HT1080 (cell line): ENCODE measurements around the gene TPI1. TPM values are rescaled to one million over a fixed set of nuclear protein-coding genes. Genes with fewer than 3 reads are reported as not detected.
"Not testable (repeated sequence)": the region's sequence is repeated elsewhere in the genome, so short reads cannot be mapped to it uniquely, and the experiment has no call there.

Experiments used
- DNase-seq: peaks from one replicate; pipeline ENCODE4 v3.0.0-alpha.2; 2015; ENCODE audit warnings: low read depth
- total RNA-seq: library from RNA; depleted of rRNA; stranded (reverse); fragments of >200 nt; shearing (Covaris generic); gene quantifications from 2 replicates; pipeline ENCODE4 v1.2.3, GENCODE V29; 2014

The TPI1 gene
- total RNA-seq, 1 experiment from 2014 or later = 1,401 TPM

- peak; percentile 95 for DNase-seq
Measured at GRCh38 chr12:6890789-6891645, 23.7 kb downstream of the TPI1 start.

- no peak for DNase-seq
Measured at GRCh38 chr12:6891646-6892001, 24.3 kb downstream of the TPI1 start.

- DNase-seq = not testable (repeated sequence)
Measured at GRCh38 chr12:6892683-6893082, 25.4 kb downstream of the TPI1 start.

- DNase-seq = no peak
Measured at GRCh38 chr12:6894321-6894720, 27.0 kb downstream of the TPI1 start.

DNA sequence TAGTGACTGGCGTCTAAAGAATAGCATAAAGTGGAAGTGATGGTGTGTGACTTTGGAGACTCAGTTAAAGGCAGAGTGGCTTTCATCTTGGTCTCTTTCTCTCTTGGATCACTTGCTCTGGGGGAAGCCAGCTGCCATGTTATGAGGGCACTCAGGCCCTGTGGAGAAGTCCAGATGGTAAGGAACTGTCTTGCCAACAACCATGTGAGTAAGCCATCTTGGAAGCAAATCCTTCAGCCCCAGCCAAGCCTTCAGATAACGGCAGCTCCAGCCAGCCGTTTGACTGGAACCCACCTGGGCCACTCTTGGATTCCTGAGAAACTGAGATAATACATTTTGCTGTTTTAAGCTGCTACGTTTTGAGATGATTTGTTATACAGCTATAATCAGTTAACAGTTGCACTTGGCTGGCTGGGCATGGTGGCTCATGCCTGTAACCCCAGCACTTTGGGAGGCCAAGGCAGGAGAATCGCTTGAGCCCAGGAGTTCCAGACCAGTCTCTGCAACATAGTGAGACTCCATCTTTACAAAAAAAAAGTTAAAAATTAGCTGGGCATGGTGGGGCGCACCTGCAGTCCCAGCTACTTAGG lies 29.6 kb downstream of the TPI1 start:
- no peak for DNase-seq

GRCh38 chr12:6899427-6899826 lies 32.1 kb downstream of the TPI1 start:
- DNase-seq = no peak

DNA sequence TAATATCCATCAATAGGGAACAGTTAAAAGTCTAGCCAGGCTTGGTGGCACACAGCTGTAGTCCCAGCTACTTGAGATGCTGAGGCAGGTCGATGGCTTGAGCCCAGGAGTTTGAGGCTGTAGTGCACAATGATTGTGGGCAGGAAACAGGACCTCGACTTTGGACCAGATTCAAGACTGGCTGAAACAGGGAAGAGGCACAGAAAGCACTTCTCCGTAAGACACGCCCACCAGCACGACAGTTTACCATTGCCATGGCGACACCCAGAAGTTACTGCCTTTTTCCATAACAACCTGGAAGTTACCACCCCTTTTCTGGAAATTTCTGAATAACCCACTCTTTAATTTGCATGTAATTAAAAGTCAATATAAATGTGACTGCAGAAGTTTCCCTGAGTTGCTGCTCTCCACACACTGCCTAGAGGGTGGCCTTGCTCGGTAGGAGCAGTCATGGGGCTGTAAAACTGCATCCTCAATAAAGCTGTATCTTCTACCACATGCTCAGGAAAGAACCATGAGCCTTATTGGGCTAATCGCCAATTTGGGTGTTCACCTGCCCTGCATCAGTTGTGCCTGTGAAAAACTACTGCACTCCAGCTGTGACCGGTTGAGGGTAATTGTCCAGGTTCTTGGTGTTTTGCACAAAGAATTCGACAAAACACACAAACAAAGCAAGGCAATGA lies 32.6 kb downstream of the TPI1 start:
- peak; percentile 49 for DNase-seq

- no peak for DNase-seq
Measured at GRCh38 chr12:6902448-6902847, 35.1 kb downstream of the TPI1 start.

DNA sequence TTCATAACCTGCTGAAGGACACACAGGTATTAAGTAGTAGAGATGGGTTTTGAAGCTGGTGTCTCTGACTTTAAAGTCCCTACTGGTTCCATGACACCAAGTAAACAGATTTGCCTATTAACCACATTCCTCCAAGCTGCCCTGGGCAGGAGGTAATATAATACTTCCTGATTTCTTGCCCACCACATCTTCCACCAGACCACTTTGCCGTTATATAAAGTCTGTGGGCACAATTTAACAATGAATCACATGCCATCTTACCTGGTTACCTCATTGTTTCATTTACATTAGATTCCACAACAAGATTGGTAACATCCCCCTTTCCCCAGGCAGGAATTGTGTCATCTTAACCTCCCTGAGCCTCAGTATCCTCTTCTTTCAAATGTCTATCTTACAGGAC lies 36.4 kb downstream of the TPI1 start:
- DNase-seq = peak; percentile 77

GRCh38 chr12:6904280-6905276 lies 37.2 kb downstream of the TPI1 start, which contains the start of gene LRRC23:
Gene LRRC23, plus strand, starts transcription at chr12:6904822. Its CDS starts 812 bp downstream, at chr12:6905634.
- DNase-seq = peak; percentile 94

DNA sequence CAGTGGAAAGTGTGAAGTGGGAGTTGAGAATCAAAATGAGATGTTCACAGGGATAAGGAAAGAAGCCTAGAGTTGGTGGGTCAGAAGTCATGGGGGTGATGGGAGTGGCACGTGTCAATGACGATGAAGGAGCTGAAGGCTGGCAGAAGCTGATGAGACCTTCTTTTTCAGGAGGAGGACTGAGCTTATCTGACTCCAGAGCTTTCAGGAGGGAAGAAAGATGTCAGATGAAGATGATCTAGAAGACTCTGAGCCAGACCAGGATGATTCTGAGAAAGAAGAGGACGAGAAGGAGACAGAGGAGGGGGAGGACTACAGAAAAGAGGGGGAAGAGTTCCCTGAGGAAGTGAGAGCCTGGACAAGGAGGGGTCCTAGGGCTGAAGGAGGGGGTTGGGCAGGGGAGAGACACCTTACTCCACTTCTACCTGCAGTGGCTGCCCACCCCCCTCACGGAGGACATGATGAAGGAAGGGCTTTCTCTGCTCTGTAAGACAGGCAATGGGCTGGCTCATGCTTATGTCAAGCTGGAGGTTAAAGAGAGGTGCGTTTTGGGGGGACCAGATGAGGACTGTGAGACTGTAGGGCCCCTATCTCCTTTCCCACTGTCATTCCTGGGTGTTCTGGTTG lies 38.2 kb downstream of the TPI1 start:
- no peak for DNase-seq

GRCh38 chr12:6908141-6908540 lies 40.8 kb downstream of the TPI1 start:
- DNase-seq = not testable (repeated sequence)

GRCh38 chr12:6909421-6910145 lies 42.3 kb downstream of the TPI1 start:
- no peak for DNase-seq

GRCh38 chr12:6912164-6912935 lies 45.0 kb downstream of the TPI1 start:
- DNase-seq = no peak

GRCh38 chr12:6914246-6914946 lies 47.1 kb downstream of the TPI1 start, which contains the start of gene ENO2:
Gene ENO2, plus strand, starts transcription at chr12:6914580. Its CDS starts 1,253 bp downstream, at chr12:6915833.
- peak; percentile 49 for DNase-seq

DNA sequence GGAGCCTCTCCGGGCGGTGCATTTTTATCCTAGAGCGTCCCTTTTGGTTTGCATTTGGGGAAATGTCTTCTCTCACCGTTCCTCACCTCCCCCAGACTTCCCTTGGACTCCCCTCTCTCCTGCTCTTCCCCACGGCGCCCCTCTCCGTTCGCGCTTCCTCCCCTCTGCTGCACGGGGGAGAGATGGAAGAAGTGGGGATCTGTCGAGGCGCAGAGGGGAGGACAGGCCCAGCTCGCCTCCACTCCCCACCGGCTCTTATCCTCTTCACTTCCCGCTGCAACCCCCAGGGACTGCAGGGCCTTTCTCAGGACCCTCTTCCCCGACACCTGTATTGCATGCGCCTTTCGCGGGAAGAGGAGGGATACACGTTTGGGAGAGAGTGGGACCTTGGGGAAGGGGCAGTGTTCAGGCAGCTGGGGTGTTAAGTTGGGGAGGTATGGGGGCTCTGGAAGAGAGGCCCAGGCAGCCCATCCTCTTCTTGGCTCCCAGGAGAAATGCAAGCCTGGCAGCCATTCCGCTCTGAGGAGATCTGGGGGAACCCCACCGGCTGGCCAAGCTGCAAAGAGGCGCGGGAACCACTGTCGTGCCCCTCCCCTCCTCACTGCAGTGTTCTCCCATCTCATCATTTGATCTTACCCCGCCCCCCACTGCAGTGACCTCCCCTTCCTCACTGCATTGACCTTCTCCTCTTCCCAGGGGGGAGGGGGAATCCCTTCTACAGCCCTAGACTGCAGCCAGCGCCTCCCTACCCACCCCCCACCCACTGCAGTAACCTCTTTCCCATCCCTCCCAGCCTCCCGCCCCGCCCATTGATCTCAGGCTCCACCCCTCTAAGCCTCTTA lies 47.8 kb downstream of the TPI1 start:
- no peak for DNase-seq

DNA sequence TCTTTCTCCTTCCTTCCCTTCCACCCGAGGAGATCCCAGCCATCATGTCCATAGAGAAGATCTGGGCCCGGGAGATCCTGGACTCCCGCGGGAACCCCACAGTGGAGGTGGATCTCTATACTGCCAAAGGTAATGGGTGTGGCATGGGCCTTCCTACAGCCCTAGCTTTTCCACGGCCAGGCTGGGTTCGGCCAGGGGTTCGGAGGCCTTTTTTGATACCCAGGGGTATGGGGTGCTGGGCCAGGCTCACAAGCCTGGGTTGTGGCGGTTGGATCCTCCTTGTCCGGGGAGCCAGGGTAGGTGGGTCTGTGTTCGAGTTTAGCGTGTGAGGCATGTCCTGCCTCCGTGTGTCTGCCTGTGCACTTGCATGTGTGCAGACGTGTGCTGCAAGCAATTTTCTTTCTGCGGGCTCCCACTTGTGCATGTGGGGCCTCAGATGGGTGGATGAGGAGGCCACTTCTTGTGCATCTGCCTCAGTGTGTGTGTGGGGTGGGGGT lies 48.5 kb downstream of the TPI1 start:
- DNase-seq = no peak
